Neural progenitor cell (in vitro differentiated cells): ENCODE measurements around the gene SLC12A7.
"Not testable (repeated sequence)": the region's sequence is repeated elsewhere in the genome, so short reads cannot be mapped to it uniquely, and the experiment has no call there.

Experiments used
- EZH2 ChIP-seq: fragments of 200-600 bp; sonication (generic); IDR thresholded peaks from 2 replicates; pipeline ENCODE4 v1.6.1; 2017; ENCODE audit warnings: antibody characterized with exemption, mild to moderate bottlenecking, moderate library complexity
- TF ChIP-seq, protein P1 (sequence below): fragments of 200-600 bp; sonication (generic); IDR thresholded peaks from 2 replicates; pipeline ENCODE4 v1.5.1; 2017; ENCODE audit warnings: antibody characterized with exemption, mild to moderate bottlenecking

DNA sequence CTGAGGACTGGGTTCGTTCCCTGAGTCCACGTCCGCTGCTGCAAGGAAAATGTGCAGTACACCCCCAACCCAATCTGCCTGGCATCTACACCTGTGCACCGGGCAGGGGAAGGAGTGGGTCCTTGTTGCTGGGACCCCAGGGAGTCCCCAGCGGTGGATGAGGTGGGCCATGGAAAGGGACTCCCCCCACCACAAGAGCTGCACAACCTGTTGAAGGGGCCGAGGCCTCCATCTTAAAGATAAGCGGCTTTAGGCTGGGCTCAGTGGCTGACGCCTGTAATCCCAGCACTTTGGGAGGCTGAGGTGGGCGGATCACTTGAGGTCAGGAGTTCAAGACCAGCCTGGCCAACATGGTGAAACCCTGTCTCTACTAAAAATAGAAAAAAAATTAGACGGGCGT is 111.0 kb downstream of the SLC12A7 start:
- TF ChIP-seq EZH2, result not testable (repeated sequence)
- TF ChIP-seq, protein P1, sequence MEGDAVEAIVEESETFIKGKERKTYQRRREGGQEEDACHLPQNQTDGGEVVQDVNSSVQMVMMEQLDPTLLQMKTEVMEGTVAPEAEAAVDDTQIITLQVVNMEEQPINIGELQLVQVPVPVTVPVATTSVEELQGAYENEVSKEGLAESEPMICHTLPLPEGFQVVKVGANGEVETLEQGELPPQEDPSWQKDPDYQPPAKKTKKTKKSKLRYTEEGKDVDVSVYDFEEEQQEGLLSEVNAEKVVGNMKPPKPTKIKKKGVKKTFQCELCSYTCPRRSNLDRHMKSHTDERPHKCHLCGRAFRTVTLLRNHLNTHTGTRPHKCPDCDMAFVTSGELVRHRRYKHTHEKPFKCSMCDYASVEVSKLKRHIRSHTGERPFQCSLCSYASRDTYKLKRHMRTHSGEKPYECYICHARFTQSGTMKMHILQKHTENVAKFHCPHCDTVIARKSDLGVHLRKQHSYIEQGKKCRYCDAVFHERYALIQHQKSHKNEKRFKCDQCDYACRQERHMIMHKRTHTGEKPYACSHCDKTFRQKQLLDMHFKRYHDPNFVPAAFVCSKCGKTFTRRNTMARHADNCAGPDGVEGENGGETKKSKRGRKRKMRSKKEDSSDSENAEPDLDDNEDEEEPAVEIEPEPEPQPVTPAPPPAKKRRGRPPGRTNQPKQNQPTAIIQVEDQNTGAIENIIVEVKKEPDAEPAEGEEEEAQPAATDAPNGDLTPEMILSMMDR, result not testable (repeated sequence)
